ENCODE measurements around the gene TIPARP.

Gene TIPARP

DNA sequence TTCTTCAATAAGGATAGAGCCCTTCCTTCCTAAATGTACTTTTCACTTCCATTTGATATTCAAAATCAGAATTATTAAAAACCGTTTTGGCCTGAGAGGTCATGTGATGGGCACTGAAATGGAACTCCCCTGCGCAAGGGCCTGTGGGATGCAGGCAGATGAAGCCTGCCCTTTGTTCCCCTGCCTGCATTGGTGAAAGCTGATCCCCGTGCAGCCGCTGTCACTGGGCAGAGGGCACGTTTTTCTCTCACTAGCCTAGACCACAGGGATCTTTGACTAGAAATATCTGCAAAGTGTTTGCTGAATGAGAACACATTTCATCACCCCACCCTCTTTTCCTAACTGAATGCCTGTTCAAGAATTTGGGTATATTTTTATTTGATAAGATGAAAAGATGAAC lies 74.9 kb downstream of the TIPARP start:
- Histone ChIP-seq H2AFZ (ENCODE audit: low read length) (no peak overlapping the region), H3K27ac (ENCODE audit: low read depth, low read length, poor library complexity, severe bottlenecking) (no peak overlapping the region), H3K9me3 (ENCODE audit: low read length) (peaks cover 18% of the 10 kb centered on the region), H3K27me3 (ENCODE audit: insufficient read depth, low read length) (no peaks in the 10 kb centered on the region), H3K9me2 (ENCODE audit: low read depth, low read length) (no peaks in the 10 kb centered on the region), H3K9ac (ENCODE audit: low read length) (no peak overlapping the region), H3K79me2 (ENCODE audit: insufficient read depth, low read length) (no peaks in the 10 kb centered on the region), H3K36me3 (ENCODE audit: insufficient read depth, low read length) (no peaks in the 10 kb centered on the region; the same call in 1 of the 2 replicates), H3K4me1 (ENCODE audit: insufficient read depth, low read length, severe bottlenecking) (no peaks in the 10 kb centered on the region), H3F3A (ENCODE audit: insufficient read depth, low read length) (no peaks in the 10 kb centered on the region), H4K20me1 (ENCODE audit: insufficient read depth, low read length) (no peaks in the 10 kb centered on the region), H3K4me3 (ENCODE audit: low read depth, low read length, poor library complexity, severe bottlenecking) (no peak overlapping the region), H3K4me2 (ENCODE audit: low read length) (no peak overlapping the region)
- TF ChIP-seq, protein P1, sequence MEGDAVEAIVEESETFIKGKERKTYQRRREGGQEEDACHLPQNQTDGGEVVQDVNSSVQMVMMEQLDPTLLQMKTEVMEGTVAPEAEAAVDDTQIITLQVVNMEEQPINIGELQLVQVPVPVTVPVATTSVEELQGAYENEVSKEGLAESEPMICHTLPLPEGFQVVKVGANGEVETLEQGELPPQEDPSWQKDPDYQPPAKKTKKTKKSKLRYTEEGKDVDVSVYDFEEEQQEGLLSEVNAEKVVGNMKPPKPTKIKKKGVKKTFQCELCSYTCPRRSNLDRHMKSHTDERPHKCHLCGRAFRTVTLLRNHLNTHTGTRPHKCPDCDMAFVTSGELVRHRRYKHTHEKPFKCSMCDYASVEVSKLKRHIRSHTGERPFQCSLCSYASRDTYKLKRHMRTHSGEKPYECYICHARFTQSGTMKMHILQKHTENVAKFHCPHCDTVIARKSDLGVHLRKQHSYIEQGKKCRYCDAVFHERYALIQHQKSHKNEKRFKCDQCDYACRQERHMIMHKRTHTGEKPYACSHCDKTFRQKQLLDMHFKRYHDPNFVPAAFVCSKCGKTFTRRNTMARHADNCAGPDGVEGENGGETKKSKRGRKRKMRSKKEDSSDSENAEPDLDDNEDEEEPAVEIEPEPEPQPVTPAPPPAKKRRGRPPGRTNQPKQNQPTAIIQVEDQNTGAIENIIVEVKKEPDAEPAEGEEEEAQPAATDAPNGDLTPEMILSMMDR (IDR thresholded peaks at IDR 0.05; ENCODE audit: low read length): no peak
- TF ChIP-seq EZH2 (IDR thresholded peaks at IDR 0.05; ENCODE audit: borderline replicate concordance, low read length): no peak

- Histone ChIP-seq H3K36me3 (ENCODE audit: insufficient read depth, low read length) (no peaks in the 10 kb centered on the region; the same call in 1 of the 2 replicates), H4K20me1 (ENCODE audit: insufficient read depth, low read length) (no peaks in the 10 kb centered on the region), H2AFZ (ENCODE audit: low read length) (no peak overlapping the region), H3K4me1 (ENCODE audit: insufficient read depth, low read length, severe bottlenecking) (no peaks in the 10 kb centered on the region), H3K9ac (ENCODE audit: low read length) (no peak overlapping the region), H3K79me2 (ENCODE audit: insufficient read depth, low read length) (no peaks in the 10 kb centered on the region), H3K4me2 (ENCODE audit: low read length) (no peak overlapping the region), H3K4me3 (ENCODE audit: low read depth, low read length, poor library complexity, severe bottlenecking) (no peak overlapping the region), H3K27me3 (ENCODE audit: insufficient read depth, low read length) (no peaks in the 10 kb centered on the region), H3K9me2 (ENCODE audit: low read depth, low read length) (no peaks in the 10 kb centered on the region), H3K27ac (ENCODE audit: low read depth, low read length, poor library complexity, severe bottlenecking) (no peak overlapping the region), H3K9me3 (ENCODE audit: low read length) (peaks cover 18% of the 10 kb centered on the region), H3F3A (ENCODE audit: insufficient read depth, low read length) (no peaks in the 10 kb centered on the region)
- TF ChIP-seq EZH2 (IDR thresholded peaks at IDR 0.05; ENCODE audit: borderline replicate concordance, low read length): no peak
- TF ChIP-seq, protein P1 (IDR thresholded peaks at IDR 0.05; ENCODE audit: low read length): no peak
These were observed 75.9 kb downstream of the TIPARP start for GRCh38 chr3:156750191-156750873.

DNA sequence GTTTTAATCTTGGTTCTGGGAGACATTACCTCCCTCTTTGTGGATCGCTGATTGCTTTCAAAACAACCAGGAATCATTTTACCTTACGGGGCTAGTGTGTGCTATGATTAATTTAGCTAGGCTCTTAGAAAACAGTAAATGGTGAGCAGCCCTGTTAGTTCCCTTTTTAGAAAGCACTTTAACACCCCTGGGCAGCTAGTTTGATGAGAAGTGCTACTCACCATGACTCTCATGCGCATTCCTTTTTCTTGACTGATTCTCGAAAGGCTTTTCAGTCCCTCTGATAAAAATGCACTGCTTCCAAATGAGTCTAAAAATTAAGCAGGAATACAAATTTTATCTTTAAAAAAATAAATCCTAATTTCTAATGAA lies 76.5 kb downstream of the TIPARP start:
- no peak overlapping the region for H3K4me3 ChIP-seq (ENCODE audit: low read depth, low read length, poor library complexity, severe bottlenecking)
- no peaks in the 10 kb centered on the region for H3K27me3 ChIP-seq (ENCODE audit: insufficient read depth, low read length)
- TF ChIP-seq EZH2 (IDR thresholded peaks at IDR 0.05; ENCODE audit: borderline replicate concordance, low read length): no peak
- TF ChIP-seq, protein P1 (IDR thresholded peaks at IDR 0.05; ENCODE audit: low read length): no peak
- H3F3A ChIP-seq (ENCODE audit: insufficient read depth, low read length): no peaks in the 10 kb centered on the region
- H3K9ac ChIP-seq (ENCODE audit: low read length): no peak overlapping the region
- H3K4me2 ChIP-seq (ENCODE audit: low read length): no peak overlapping the region
- H2AFZ ChIP-seq (ENCODE audit: low read length): no peak overlapping the region
- H3K27ac ChIP-seq (ENCODE audit: low read depth, low read length, poor library complexity, severe bottlenecking): no peak overlapping the region
- H3K9me2 ChIP-seq (ENCODE audit: low read depth, low read length): no peaks in the 10 kb centered on the region
- H3K4me1 ChIP-seq (ENCODE audit: insufficient read depth, low read length, severe bottlenecking): no peaks in the 10 kb centered on the region
- no peaks in the 10 kb centered on the region; the same call in 1 of the 2 replicates for H3K36me3 ChIP-seq (ENCODE audit: insufficient read depth, low read length)
- H3K79me2 ChIP-seq (ENCODE audit: insufficient read depth, low read length): no peaks in the 10 kb centered on the region
- no peaks in the 10 kb centered on the region for H4K20me1 ChIP-seq (ENCODE audit: insufficient read depth, low read length)
- H3K9me3 ChIP-seq (ENCODE audit: low read length): peaks cover 18% of the 10 kb centered on the region

Measured in OCI-LY1 (cell line).